ENCODE measurements around the gene CPNE7. TPM values are rescaled to one million over a fixed set of nuclear protein-coding genes. Genes with fewer than 3 reads are reported as not detected.
A peak's percentile ranks its signal among the peaks of the same experiment; 100 is the strongest.

The CPNE7 gene
- total and polyA plus RNA-seq, 2 of the 4 experiments (the other 2 are of a cell fraction) = 5.4 to 17.4 TPM

- Histone ChIP-seq H3K36me3 (ENCODE audit: control insufficient read depth, insufficient read depth, low read length) (peaks cover 66% of the 10 kb centered on the region), H3K56ac (ENCODE audit: extremely low read depth, insufficient read depth, low read length) (no peak overlapping the region), H3K9me1 (ENCODE audit: insufficient read depth, low read length) (no peaks in the 10 kb centered on the region), H3K18ac (ENCODE audit: low read depth, low read length) (no peak overlapping the region), H3K4me1 (ENCODE audit: control insufficient read depth, insufficient read depth, low read length) (no peaks in the 10 kb centered on the region), H2AFZ (replicated peaks; ENCODE audit: low read length, poor library complexity) (no peak overlapping the region), H3K27ac (ENCODE audit: insufficient read depth, low read length) (no peak overlapping the region), H2BK120ac (ENCODE audit: low read depth, low read length) (no peak overlapping the region), H3K4me3 (ENCODE audit: insufficient read depth, low read depth, low read length) (no peak overlapping the region), H2BK5ac (ENCODE audit: low read depth, low read length, poor library complexity, severe bottlenecking) (no peak overlapping the region), H3K9me3 (ENCODE audit: control insufficient read depth, insufficient read depth, low read length) (no peaks in the 10 kb centered on the region), H4K5ac (ENCODE audit: low read depth, low read length) (no peak overlapping the region), H3K14ac (replicated peaks; ENCODE audit: low read depth, low read length) (no peak overlapping the region), H2BK20ac (ENCODE audit: low read depth, low read length) (no peak overlapping the region), H2BK15ac (ENCODE audit: low read depth, low read length) (no peak overlapping the region), H4K20me1 (ENCODE audit: insufficient read depth, low read length) (peaks cover 3% of the 10 kb centered on the region; the same call in 1 of the 2 replicates), H2AK5ac (ENCODE audit: low read depth, low read length) (no peak overlapping the region), H3K4ac (ENCODE audit: low read depth, low read length) (no peak overlapping the region), H3K9ac (ENCODE audit: low read depth, low read length) (no peak overlapping the region), H3K79me1 (ENCODE audit: low read depth in 1 of 2, low read length in 2 of 2) (peaks cover 3 to 24% of the 10 kb centered on the region in 2 experiments; a peak in 2 of 4 replicates), H3K23ac (ENCODE audit: low read depth, low read length) (no peak overlapping the region), H2AK9ac (replicated peaks; ENCODE audit: low read depth, low read length, poor library complexity) (no peak overlapping the region), H3K27me3 (ENCODE audit: control insufficient read depth, insufficient read depth, low read length) (no peaks in the 10 kb centered on the region), H3K4me2 (ENCODE audit: low read depth, low read length) (no peak overlapping the region), H4K8ac (ENCODE audit: low read depth in 2 of 2, low read length in 2 of 2) (no peak overlapping the region), H4K91ac (ENCODE audit: insufficient read depth, low read depth, low read length) (no peak overlapping the region)
- DNase-seq = no peak
- ChIA-PET POLR2A (ENCODE audit: unreplicated experiment) (no interaction called here), CTCF (interaction anchor here (1.2 kb wide), 1 partner anchor 9 kb away, joined by 5 read pairs; no protein-coding TSS in a partner anchor)
- BruUV-seq (replicated peaks) = TSS peak; percentile 26
- TF ChIP-seq SMC3 (IDR thresholded peaks at IDR 0.05; ENCODE audit: low read depth, low read length) (no peak), ELK1 (IDR thresholded peaks at IDR 0.05; ENCODE audit: borderline replicate concordance, low read depth, low read length) (no peak), MAZ (IDR thresholded peaks at IDR 0.05; ENCODE audit: borderline replicate concordance, low read depth, low read length) (no peak), MAFK (IDR thresholded peaks at IDR 0.05; ENCODE audit: low read depth, low read length) (no peak), CEBPB (IDR thresholded peaks at IDR 0.05; ENCODE audit: low read depth, low read length) (no peak), RCOR1 (IDR thresholded peaks at IDR 0.05; ENCODE audit: insufficient replicate concordance, low read length) (no peak), RFX5 (IDR thresholded peaks at IDR 0.05; ENCODE audit: low read depth, low read length) (no peak), POLR2A (IDR thresholded peaks at IDR 0.05; ENCODE audit: low read depth, low read length) (no peak), MXI1 (IDR thresholded peaks at IDR 0.05; ENCODE audit: borderline replicate concordance, low read depth, low read length) (no peak), USF2 (IDR thresholded peaks at IDR 0.05; ENCODE audit: low read depth, low read length) (no peak), CHD1 (IDR thresholded peaks at IDR 0.05; ENCODE audit: low read depth, low read length) (no peak), FOS (IDR thresholded peaks at IDR 0.05; ENCODE audit: low read depth, low read length) (no peak), BHLHE40 (IDR thresholded peaks at IDR 0.05; ENCODE audit: low read depth, low read length) (no peak), NFE2L2 (IDR thresholded peaks at IDR 0.05; ENCODE audit: low read depth, low read length) (no peak), RAD21 (IDR thresholded peaks at IDR 0.05; ENCODE audit: low read length) (no peak)
- in situ Hi-C loops (cut with MboI; ENCODE audit: low sequenced_read_pairs) = no loop called here
- intact Hi-C loops (cut with micrococcal nuclease) = no loop called here
- dilution Hi-C loops (cut with HindIII; ENCODE audit: low sequenced_read_pairs, unreplicated experiment) = no loop called here
- WGBS, 2 experiments (ENCODE audit: extremely low coverage in 2 of 2, insufficient read length in 1 of 2) = 86% methylated on average over 10 of the region's 28 CpGs; no CpG with 5 or more reads in 1 of the 2 experiments
- no peak for ATAC-seq (ENCODE audit: low read depth)
These were observed 27.1 kb upstream of the CPNE7 start for GRCh38 chr16:89548344-89549006.
